Measurements from ENCODE around the gene EMCN. TPM values are rescaled to one million over a fixed set of nuclear protein-coding genes. Genes with fewer than 3 reads are reported as not detected.

Gene EMCN
- total and polyA plus RNA-seq, 10 of the 15 experiments (the other 5 are each of a cell fraction or from before 2014, with no cell fraction given), result not detected

DNA sequence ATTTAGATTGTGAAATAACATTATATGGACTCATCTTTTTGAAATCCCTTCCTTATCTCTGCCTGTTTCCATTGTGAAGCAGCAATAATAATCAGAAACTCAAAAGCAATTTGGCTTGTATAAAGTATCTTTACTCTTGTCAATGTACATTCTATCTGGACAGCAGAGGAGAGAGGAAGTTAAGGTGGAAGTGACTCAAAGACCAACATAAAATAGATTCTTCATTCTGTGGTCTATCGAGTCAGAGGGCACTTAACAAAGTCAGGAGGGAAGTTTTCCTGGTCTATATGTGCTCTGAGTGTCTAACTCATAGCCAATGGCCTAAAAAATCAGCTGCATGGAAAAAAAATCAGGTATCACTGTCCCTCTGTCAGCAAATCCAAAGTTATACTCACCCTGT lies 155.5 kb downstream of the EMCN start:
- ChIA-PET CTCF (no interaction called here), RAD21 (ENCODE audit: unreplicated experiment) (no interaction called here), POLR2A (no interaction called here), SMC1A (ENCODE audit: uncharacterized antibody, unreplicated experiment) (interaction anchor here (1.4 kb wide), 1 partner anchor 9 kb away, joined by 3 read pairs; no protein-coding TSS in a partner anchor)
- no peak for DNase-seq (ENCODE audit: low read depth, low spot score)
- no peak overlapping the region for H2AFZ ChIP-seq (ENCODE audit: control insufficient read depth, low read depth, low read length)
- TF ChIP-seq GATAD2B (conservative IDR thresholded peaks at IDR 0.05; ENCODE audit: low read depth) (no peak), MYB (IDR thresholded peaks at IDR 0.05; ENCODE audit: borderline replicate concordance, low read depth, low read length) (no peak), SPI1 (IDR thresholded peaks at IDR 0.05; ENCODE audit: borderline replicate concordance, insufficient read depth, low read depth, low read length) (no peak), SMARCA5 (IDR thresholded peaks at IDR 0.05) (no peak), CBFB (IDR thresholded peaks at IDR 0.05; ENCODE audit: low read depth) (no peak), SUZ12 (IDR thresholded peaks at IDR 0.05; ENCODE audit: unreplicated experiment) (no peak), KDM1A (IDR thresholded peaks at IDR 0.05; ENCODE audit: borderline replicate concordance) (no peak), E4F1 (IDR thresholded peaks at IDR 0.05; ENCODE audit: borderline replicate concordance, partially characterized antibody) (no peak), ZNF217 (IDR thresholded peaks at IDR 0.05) (no peak), TARDBP (IDR thresholded peaks at IDR 0.05; ENCODE audit: borderline replicate concordance) (no peak), NFYA (IDR thresholded peaks at IDR 0.05; ENCODE audit: borderline replicate concordance, low read depth, low read length) (no peak), REST (IDR thresholded peaks at IDR 0.05; ENCODE audit: low read depth, low read length) (no peak), USF2 (IDR thresholded peaks at IDR 0.05; ENCODE audit: borderline replicate concordance, low read depth, low read length) (no peak), ASH2L (IDR thresholded peaks at IDR 0.05; ENCODE audit: borderline replicate concordance, low read depth) (no peak), SREBF2 (IDR thresholded peaks at IDR 0.05; ENCODE audit: low read length) (no peak), BRCA1 (IDR thresholded peaks at IDR 0.05; ENCODE audit: low read depth, low read length) (no peak)
- no peak overlapping the region for H3K4me2 ChIP-seq (ENCODE audit: control insufficient read depth, insufficient read depth)
- H3K4me3 ChIP-seq, result no peak overlapping the region
- no peaks in the 10 kb centered on the region for H3K27me3 ChIP-seq (replicated peaks in 1 of 2; ENCODE audit: control insufficient read depth in 2 of 2, insufficient read depth in 2 of 2, low read length in 1 of 2)
- H3K9ac ChIP-seq (ENCODE audit: control insufficient read depth, insufficient read depth, low read length), result no peak overlapping the region
- FAIRE-seq, result no peak
- BruUV-seq (replicated peaks), result no TSS peak
- in situ Hi-C loops (cut with MboI), result no loop called here
- no peaks in the 10 kb centered on the region for H4K20me1 ChIP-seq (ENCODE audit: control insufficient read depth, insufficient read depth)
- no peak for ATAC-seq
- no peaks in the 10 kb centered on the region for H3K9me3 ChIP-seq (replicated peaks; ENCODE audit: control insufficient read depth, insufficient read depth, low read length)
- no peaks in the 10 kb centered on the region for H3K36me3 ChIP-seq (ENCODE audit: control insufficient read depth in 2 of 2, insufficient read depth in 2 of 2, low read length in 1 of 2)
- 0% methylated on average over 1 of the region's 1 CpG for WGBS (ENCODE audit: insufficient coverage, insufficient replicate concordance, low lambda C conversion rate, missing lambda C conversion rate)
- intact Hi-C loops (cut with micrococcal nuclease; ENCODE audit: unreplicated experiment), result no loop called here
- no peaks in the 10 kb centered on the region for H3K79me2 ChIP-seq (ENCODE audit: control insufficient read depth, insufficient read depth, low read length)
- no peak overlapping the region for H3K27ac ChIP-seq (ENCODE audit: control insufficient read depth, insufficient read depth)
- no peaks in the 10 kb centered on the region for H3K4me1 ChIP-seq (ENCODE audit: control insufficient read depth, insufficient read depth, low read length)
